PC-9 (cell line): ENCODE results near the gene WRAP73. TPM values are rescaled to one million over a fixed set of nuclear protein-coding genes. Genes with fewer than 3 reads are reported as not detected.

Experiments
- BruUV-seq: library from RNA; stranded (reverse); fragments of 400-500 nt; replicated peaks from 2 replicates; lab custom pipeline; 2021; lab: Mats Ljungman, UMichigan
- CTCF ChIA-PET: fragments of 300-600 bp; sonication (Branson Sonifier 250); formaldehyde crosslinking; loops from one replicate; lab custom pipeline; 2022; ENCODE audit warnings: antibody characterized with exemption; lab: Charles Lee
- POLR2A ChIA-PET: fragments of 300-600 bp; sonication (Branson Sonifier 250); formaldehyde crosslinking; loops from one replicate; lab custom pipeline; 2022; ENCODE audit warnings: antibody characterized with exemption; ENCODE audit not compliant: unreplicated experiment; lab: Charles Lee
- DNase-seq, 2 experiments: peaks; one replicate each; pipeline versions ENCODE4 v3.0.0 to v3.0.0-alpha.2; 2015 to 2022; ENCODE audit warnings: mixed read lengths in 1 of 2
- H2AFZ ChIP-seq: fragments of 200-600 bp; sonication (generic); 2 replicates; pipeline ENCODE4 v1.8.1; 2017; ENCODE audit warnings: antibody characterized with exemption
- H3F3A ChIP-seq: fragments of 200-600 bp; sonication (generic); 2 replicates; pipeline ENCODE4 v1.8.1; 2017; ENCODE audit warnings: antibody characterized with exemption, mild to moderate bottlenecking, low read depth; ENCODE audit not compliant: insufficient read depth
- H3K27ac ChIP-seq: fragments of 200-600 bp; sonication (generic); 2 replicates; pipeline ENCODE4 v1.6.1; 2016; ENCODE audit warnings: mixed run types
- H3K27me3 ChIP-seq: fragments of 200-600 bp; sonication (generic); 2 replicates; pipeline ENCODE4 v1.6.1; 2016; ENCODE audit warnings: low read depth, mixed run types; ENCODE audit not compliant: insufficient read depth
- H3K36me3 ChIP-seq: fragments of 200-600 bp; sonication (generic); 2 replicates; pipeline ENCODE4 v1.6.1; 2016; ENCODE audit warnings: low read depth, mixed run types
- H3K4me1 ChIP-seq: fragments of 200-600 bp; sonication (generic); replicated peaks from 2 replicates; pipeline ENCODE4 v1.6.1; 2016; ENCODE audit warnings: mixed run types; ENCODE audit not compliant: insufficient read depth
- H3K4me2 ChIP-seq: fragments of 200-600 bp; sonication (generic); 2 replicates; pipeline ENCODE4 v1.6.1; 2017; ENCODE audit warnings: mixed run types
- H3K4me3 ChIP-seq: fragments of 200-600 bp; sonication (generic); 2 replicates; pipeline ENCODE4 v1.6.1; 2016; ENCODE audit warnings: mixed run types
- H3K79me2 ChIP-seq: fragments of 200-600 bp; sonication (generic); 2 replicates; pipeline ENCODE4 v1.6.1; 2017; ENCODE audit warnings: low read depth, mixed run types
- H3K9me2 ChIP-seq: fragments of 200-600 bp; sonication (generic); 2 replicates; pipeline ENCODE4 v1.8.1; 2017; ENCODE audit warnings: mild to moderate bottlenecking; ENCODE audit not compliant: insufficient read depth
- H3K9me3 ChIP-seq: fragments of 200-600 bp; sonication (generic); 2 replicates; pipeline ENCODE4 v1.8.1; 2016; ENCODE audit warnings: low read depth; ENCODE audit not compliant: insufficient read depth
- H4K20me1 ChIP-seq: fragments of 200-600 bp; sonication (generic); 2 replicates; pipeline ENCODE4 v1.8.1; 2017; ENCODE audit not compliant: insufficient read depth
- EZH2 ChIP-seq: fragments of 200-600 bp; sonication (generic); IDR thresholded peaks from 2 replicates; pipeline ENCODE4 v1.8.0; 2017; ENCODE audit warnings: antibody characterized with exemption, low read depth
- intact Hi-C: fragments of 100-400 bp; cut with micrococcal nuclease; formaldehyde crosslinking; loops from one replicate; pipeline ENCODE4 v1.10.0; 2022; ENCODE audit not compliant: unreplicated experiment
- total RNA-seq: library from RNA; stranded (reverse); gene quantifications from 2 replicates; pipeline ENCODE4 v1.2.3, GENCODE V29; 2021
- TF ChIP-seq, protein P1 (sequence below): fragments of 200-600 bp; sonication (generic); conservative IDR thresholded peaks from 2 replicates; pipeline ENCODE4 v1.6.1; 2017; ENCODE audit warnings: mixed run types, antibody characterized with exemption, mild to moderate bottlenecking, moderate library complexity

WRAP73 gene
- total RNA-seq, 1 experiment from 2014 or later = 25.5 TPM

DNA sequence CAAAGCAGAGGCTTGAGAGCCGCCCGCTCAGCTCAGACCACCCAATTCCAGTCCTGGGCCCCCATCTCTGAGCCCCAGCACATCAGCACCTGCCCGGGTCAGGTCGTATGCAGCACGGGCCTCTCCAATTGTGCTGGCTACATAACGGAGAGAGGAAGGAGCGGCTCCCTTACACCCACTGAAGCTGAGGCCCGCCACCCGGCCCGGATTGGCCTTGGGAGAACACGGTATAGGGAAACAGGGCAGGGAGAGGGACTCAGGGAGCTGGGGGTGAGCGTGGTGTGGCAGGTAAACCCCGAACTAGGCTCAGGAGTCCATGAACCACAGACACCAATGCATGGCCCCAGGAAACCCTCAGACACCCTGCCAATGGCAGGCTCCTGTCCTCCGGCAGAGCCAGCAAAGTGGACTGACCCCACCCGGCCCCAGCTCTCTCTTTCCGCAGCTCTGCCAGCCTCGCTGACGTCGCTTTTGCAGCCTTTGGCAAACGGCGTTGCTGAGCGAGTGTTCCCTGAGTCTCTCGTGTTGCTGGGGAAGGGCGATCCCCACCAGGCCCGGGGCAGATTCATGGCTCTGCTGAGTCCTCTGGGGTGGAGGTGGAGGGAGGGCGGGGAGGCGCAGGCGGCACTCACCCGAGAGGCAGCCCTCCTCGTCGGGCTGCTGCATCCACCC lies 55.1 kb downstream of the WRAP73 start:
- Histone ChIP-seq H4K20me1 (0 out of 2 replicates have a peak, but pooled peaks cover 5% of the 10 kb centered on the region), H3K4me1 (no peaks in the 10 kb centered on the region), H3K79me2 (no peaks in the 10 kb centered on the region), H3F3A (no peaks in the 10 kb centered on the region), H3K36me3 (no peaks in the 10 kb centered on the region), H3K9me3 (no peaks in the 10 kb centered on the region), H2AFZ (no peak overlapping the region), H3K4me2 (no peak overlapping the region), H3K9me2 (no peaks in the 10 kb centered on the region), H3K4me3 (no peak overlapping the region), H3K27me3 (no peaks in the 10 kb centered on the region), H3K27ac (no peak overlapping the region)
- ChIA-PET CTCF (no interaction called here), POLR2A (no interaction called here)
- TF ChIP-seq, protein P1, sequence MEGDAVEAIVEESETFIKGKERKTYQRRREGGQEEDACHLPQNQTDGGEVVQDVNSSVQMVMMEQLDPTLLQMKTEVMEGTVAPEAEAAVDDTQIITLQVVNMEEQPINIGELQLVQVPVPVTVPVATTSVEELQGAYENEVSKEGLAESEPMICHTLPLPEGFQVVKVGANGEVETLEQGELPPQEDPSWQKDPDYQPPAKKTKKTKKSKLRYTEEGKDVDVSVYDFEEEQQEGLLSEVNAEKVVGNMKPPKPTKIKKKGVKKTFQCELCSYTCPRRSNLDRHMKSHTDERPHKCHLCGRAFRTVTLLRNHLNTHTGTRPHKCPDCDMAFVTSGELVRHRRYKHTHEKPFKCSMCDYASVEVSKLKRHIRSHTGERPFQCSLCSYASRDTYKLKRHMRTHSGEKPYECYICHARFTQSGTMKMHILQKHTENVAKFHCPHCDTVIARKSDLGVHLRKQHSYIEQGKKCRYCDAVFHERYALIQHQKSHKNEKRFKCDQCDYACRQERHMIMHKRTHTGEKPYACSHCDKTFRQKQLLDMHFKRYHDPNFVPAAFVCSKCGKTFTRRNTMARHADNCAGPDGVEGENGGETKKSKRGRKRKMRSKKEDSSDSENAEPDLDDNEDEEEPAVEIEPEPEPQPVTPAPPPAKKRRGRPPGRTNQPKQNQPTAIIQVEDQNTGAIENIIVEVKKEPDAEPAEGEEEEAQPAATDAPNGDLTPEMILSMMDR = no peak
- no peak for TF ChIP-seq EZH2
- BruUV-seq = no TSS peak
- no peak for DNase-seq
- intact Hi-C loops = no loop called here

DNA sequence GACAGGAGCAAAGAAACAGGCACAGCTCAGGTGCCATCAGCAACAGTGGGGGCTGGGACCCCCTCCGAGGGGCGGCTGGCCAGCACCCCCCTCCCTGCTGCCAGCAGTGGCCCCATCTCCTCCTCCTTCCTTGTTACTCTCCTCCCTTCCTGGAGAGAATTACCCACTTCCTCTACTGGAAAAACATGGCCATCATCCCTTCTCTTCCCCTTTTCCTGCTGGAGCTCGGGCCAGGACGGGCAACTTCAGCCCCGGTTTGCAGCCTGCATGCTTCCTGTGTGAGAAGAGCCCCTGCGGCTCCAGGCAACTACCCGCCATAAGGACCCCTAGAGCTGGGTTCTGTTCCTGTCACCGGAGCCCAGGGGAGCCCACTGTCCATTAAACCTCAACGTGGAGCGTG lies 56.2 kb downstream of the WRAP73 start:
- DNase-seq = no peak
- H3K9me3 ChIP-seq = no peaks in the 10 kb centered on the region
- H4K20me1 ChIP-seq = 0 out of 2 replicates have a peak, but pooled peaks cover 5% of the 10 kb centered on the region
- no peaks in the 10 kb centered on the region for H3K79me2 ChIP-seq
- no peaks in the 10 kb centered on the region for H3K27me3 ChIP-seq
- TF ChIP-seq EZH2 = no peak
- TF ChIP-seq, protein P1 = no peak
- no peak overlapping the region for H2AFZ ChIP-seq
- H3K36me3 ChIP-seq = no peaks in the 10 kb centered on the region
- no peak overlapping the region for H3K4me3 ChIP-seq
- no peaks in the 10 kb centered on the region for H3K4me1 ChIP-seq
- H3K9me2 ChIP-seq = no peaks in the 10 kb centered on the region
- ChIA-PET POLR2A (no interaction called here), CTCF (no interaction called here)
- no peaks in the 10 kb centered on the region for H3F3A ChIP-seq
- no peak overlapping the region for H3K4me2 ChIP-seq
- H3K27ac ChIP-seq = no peak overlapping the region
- no TSS peak for BruUV-seq
- intact Hi-C loops = no loop called here

DNA sequence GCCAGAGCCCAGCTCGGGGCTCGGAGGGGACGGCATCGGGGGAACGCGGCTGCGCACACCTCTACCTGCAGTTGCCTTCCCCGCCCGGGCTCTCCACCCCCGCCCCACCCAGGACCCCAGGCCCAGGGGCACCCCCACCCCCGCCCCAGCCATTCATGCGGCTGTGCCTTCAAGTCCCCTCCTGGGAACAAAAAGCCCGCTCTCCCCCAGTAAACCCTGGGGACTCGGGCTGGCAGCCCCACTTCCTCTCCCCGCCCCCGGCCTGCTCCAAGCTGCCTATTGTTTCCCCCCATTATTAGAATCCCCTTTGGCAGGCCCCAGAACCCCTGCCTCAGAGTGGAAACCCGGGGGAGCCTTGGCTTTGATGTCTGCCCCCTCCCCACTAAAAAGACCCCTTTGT lies 56.6 kb downstream of the WRAP73 start:
- Histone ChIP-seq H3K4me3 (no peak overlapping the region), H3K27me3 (no peaks in the 10 kb centered on the region), H3F3A (no peaks in the 10 kb centered on the region), H3K27ac (no peak overlapping the region), H3K4me2 (no peak overlapping the region), H3K36me3 (no peaks in the 10 kb centered on the region), H3K9me3 (no peaks in the 10 kb centered on the region), H3K9me2 (no peaks in the 10 kb centered on the region), H4K20me1 (0 out of 2 replicates have a peak, but pooled peaks cover 5% of the 10 kb centered on the region), H3K4me1 (no peaks in the 10 kb centered on the region), H2AFZ (no peak overlapping the region), H3K79me2 (no peaks in the 10 kb centered on the region)
- TF ChIP-seq, protein P1 = no peak
- no peak for TF ChIP-seq EZH2
- BruUV-seq = no TSS peak
- POLR2A ChIA-PET = no interaction called here
- CTCF ChIA-PET = no interaction called here
- intact Hi-C loops = no loop called here
- no peak for DNase-seq
